Activated T-cell treated with anti-CD3 and anti-CD28 coated beads, Interleukin-2, amount 50 U/mL, for 4 hours (primary cell): ENCODE results near the gene OLFML2A. TPM values are rescaled to one million over a fixed set of nuclear protein-coding genes. Genes with fewer than 3 reads are reported as not detected.
A peak's percentile ranks its signal among the peaks of the same experiment; 100 is the strongest.
"Not testable (repeated sequence)": the region's sequence is repeated elsewhere in the genome, so short reads cannot be mapped to it uniquely, and the experiment has no call there.

ENCODE experiments used
- ATAC-seq, 2 donors: fragments of 200-7000 bp; cut with Tn5 transposase; one replicate each; pipeline ENCODE4 v1.10.0; 2021
- DNase-seq: peaks from one replicate; pipeline ENCODE4 v3.0.0-alpha.2; 2020
- H3K27me3 Mint-ChIP-seq: one replicate; pipeline ENCODE4 v1.8.0; 2021; ENCODE audit warnings: low read depth, mixed read lengths
- H3K36me3 Mint-ChIP-seq: one replicate; pipeline ENCODE4 v1.8.0; 2022; ENCODE audit warnings: mixed read lengths; ENCODE audit not compliant: insufficient read depth
- H3K4me1 Mint-ChIP-seq: one replicate; pipeline ENCODE4 v1.8.0; 2021; ENCODE audit warnings: low read depth, mixed read lengths
- H3K4me3 Mint-ChIP-seq: one replicate; pipeline ENCODE4 v1.8.0; 2021; ENCODE audit warnings: mild to moderate bottlenecking, moderate library complexity, mixed read lengths
- H3K9me3 Mint-ChIP-seq: one replicate; pipeline ENCODE4 v1.8.0; 2021; ENCODE audit warnings: mixed read lengths
- total RNA-seq, 3 donors: library from RNA; stranded (reverse); gene quantifications; one replicate each; pipeline ENCODE4 v1.2.1, GENCODE V29; 2021

Gene OLFML2A
- total RNA-seq, 3 donors from 2014 or later = 0.03 TPM; not detected in 2

GRCh38 chr9:124829334-124829669 lies 52.4 kb downstream of the OLFML2A start:
- H3K4me1 Mint-ChIP-seq = no peaks in the 10 kb centered on the region
- H3K9me3 Mint-ChIP-seq = peaks cover 4% of the 10 kb centered on the region
- peaks cover 5% of the 10 kb centered on the region for H3K27me3 Mint-ChIP-seq
- DNase-seq (no peak), ATAC-seq (no peak)
- no peak overlapping the region for H3K4me3 Mint-ChIP-seq
- no peaks in the 10 kb centered on the region for H3K36me3 Mint-ChIP-seq

DNA sequence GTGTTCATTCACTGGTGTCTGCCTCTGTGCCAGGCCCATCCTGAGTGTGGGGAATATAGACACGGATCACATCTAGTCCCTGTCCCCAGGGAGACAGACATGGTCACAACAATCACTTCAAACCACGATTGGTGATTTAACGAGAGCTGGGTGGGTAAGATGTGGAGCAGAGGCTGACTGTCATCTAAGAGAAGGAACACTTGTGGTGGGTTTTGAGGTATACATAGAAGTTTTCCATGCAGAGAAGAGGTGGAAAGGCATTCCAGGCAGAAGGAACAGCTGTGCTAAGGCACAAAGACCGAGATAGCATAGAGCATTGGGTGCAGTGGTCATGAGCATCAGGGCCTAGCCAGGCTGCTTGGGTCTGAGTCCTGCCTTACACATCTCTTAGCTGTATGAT lies 53.7 kb downstream of the OLFML2A start:
- Mint-ChIP-seq H3K4me1 (no peaks in the 10 kb centered on the region), H3K4me3 (no peak overlapping the region), H3K36me3 (no peaks in the 10 kb centered on the region), H3K27me3 (peaks cover 9% of the 10 kb centered on the region), H3K9me3 (peaks cover 4% of the 10 kb centered on the region)
- DNase-seq (no peak), ATAC-seq (no peak)

- no peak for ATAC-seq
- Mint-ChIP-seq H3K27me3 (peaks cover 18% of the 10 kb centered on the region), H3K4me1 (no peaks in the 10 kb centered on the region), H3K4me3 (no peak overlapping the region), H3K9me3 (no peaks in the 10 kb centered on the region), H3K36me3 (no peaks in the 10 kb centered on the region)
- no peak for DNase-seq
Measured at GRCh38 chr9:124831642-124832364, 54.9 kb downstream of the OLFML2A start.

DNA sequence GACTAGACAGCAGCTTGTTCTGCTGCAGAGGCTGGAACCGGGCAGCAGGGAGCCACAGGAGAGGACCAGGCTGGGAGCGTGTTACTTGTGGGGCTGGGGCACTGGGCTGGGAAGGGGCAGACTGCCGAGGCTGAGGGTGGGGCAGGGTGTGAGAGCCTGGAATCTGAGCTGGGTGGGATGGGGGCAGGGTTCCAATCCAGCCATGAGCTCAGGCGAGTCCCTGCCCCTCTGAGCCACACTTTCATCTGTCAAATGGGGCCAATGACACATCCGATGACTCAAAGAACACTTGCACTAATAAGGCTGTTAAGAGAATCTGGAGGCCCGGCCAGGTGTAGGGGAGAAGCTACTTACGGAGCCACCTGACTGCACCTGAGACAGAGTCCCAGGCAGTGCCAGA lies 57.7 kb downstream of the OLFML2A start:
- peak; percentile 35 to 53 for ATAC-seq
- Mint-ChIP-seq H3K9me3 (no peaks in the 10 kb centered on the region), H3K4me1 (no peaks in the 10 kb centered on the region), H3K27me3 (peaks cover 37% of the 10 kb centered on the region), H3K36me3 (no peaks in the 10 kb centered on the region), H3K4me3 (no peak overlapping the region)
- DNase-seq = no peak

DNA sequence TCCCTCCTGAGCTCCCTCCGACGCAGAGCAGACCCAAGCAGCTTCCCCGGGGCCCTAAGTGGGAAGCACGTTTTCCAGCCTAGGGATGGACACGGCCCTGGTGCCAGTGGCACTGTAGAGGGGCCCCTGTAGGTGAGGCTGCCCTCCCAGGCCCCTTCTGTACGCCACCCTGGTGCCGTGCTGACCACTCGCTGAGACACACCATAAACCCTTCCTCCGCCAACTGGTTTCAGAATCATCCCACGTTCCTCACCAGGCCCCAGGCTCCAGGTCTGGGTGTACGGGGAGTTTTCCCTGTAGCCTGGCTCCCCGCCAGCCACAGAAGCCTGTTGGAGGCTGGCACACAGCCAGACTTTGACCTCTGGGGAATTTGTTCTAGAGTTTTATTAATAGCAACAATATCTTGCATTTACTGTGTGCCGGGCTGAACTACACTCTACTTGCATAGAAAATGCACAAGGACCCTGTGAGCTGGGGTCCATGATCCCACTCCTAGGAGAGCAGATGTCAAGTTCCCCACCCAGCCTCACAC lies 58.2 kb downstream of the OLFML2A start:
- no peaks in the 10 kb centered on the region for H3K9me3 Mint-ChIP-seq
- no peaks in the 10 kb centered on the region for H3K36me3 Mint-ChIP-seq
- DNase-seq (no peak), ATAC-seq (no peak)
- H3K4me1 Mint-ChIP-seq = no peaks in the 10 kb centered on the region
- H3K4me3 Mint-ChIP-seq = no peak overlapping the region
- H3K27me3 Mint-ChIP-seq = peaks cover 37% of the 10 kb centered on the region

GRCh38 chr9:124838132-124838531 lies 61.2 kb downstream of the OLFML2A start:
- not testable (repeated sequence) for ATAC-seq, DNase-seq, H3K4me3 Mint-ChIP-seq, H3K4me1 Mint-ChIP-seq, H3K9me3 Mint-ChIP-seq, H3K36me3 Mint-ChIP-seq
- H3K27me3 Mint-ChIP-seq = peaks cover 32% of the 10 kb centered on the region

DNA sequence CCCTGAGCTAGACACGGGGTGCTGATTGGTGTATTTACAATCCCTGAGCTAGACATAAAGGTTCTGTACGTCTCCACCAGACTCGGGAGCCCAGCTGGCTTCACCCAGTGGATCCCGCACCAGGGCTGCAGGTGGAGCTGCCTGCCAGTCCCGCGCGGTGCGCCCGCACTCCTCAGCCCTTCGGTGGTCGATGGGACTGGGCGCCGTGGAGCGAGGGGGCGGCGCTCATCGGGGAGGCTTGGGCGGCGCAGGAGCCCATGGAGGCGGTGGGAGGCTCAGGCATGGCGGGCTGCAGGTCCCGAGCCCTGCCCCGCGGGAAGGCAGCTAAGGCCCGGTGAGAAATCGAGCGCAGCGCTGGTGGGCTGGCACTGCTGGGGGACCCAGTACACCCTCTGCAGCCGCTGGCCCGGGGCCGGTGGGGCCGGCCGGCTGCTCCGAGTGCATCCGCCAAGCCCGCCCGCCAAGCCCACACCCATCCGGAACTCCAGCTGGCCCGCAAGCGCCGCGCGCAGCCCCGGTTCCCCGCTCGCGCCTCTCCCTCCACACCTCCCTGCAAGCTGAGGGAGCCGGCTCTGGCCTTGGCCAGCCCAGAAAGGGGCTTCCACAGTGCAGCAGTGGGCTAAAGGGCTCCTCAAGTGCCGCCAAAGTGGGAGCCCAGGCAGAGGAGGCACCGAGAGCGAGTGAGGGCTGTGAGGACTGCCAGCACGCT lies 61.8 kb downstream of the OLFML2A start:
- ATAC-seq, H3K4me3 Mint-ChIP-seq, H3K9me3 Mint-ChIP-seq, DNase-seq, H3K36me3 Mint-ChIP-seq, H3K4me1 Mint-ChIP-seq: not testable (repeated sequence)
- H3K27me3 Mint-ChIP-seq = peaks cover 32% of the 10 kb centered on the region

DNA sequence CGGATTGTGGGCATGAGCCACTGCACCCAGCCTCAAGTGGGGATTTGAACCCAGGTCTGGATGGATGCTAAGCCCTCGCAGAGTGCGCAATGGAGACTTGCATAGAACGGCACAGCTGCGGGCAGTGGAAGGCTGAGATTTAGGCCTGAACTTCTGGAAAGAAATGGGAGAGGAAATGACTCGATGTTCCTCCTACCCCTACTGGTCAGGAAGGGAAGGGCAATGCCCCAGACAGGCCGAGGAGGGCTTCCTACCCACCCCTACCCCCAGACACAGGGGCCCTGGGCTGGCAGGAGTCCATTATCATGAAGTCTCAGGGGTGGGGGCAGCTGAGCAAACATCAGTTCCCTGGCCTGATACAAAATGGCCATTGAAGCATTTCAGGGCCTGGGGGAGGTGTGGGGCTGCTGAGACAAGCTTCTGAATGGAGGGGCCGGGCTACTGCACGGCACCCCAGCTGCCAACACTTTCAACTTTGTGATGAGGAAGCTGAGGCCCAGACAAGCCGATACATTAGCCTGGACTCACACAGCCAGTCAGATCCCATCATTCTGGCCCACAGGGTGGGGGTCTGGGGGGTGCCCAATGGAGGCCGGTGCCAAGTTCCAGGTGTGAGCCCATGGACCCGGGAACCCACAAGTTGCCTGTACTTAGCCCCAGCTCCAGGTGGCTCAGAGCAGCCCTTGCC lies 62.8 kb downstream of the OLFML2A start:
- DNase-seq (no peak), ATAC-seq (peak; percentile 46)
- no peaks in the 10 kb centered on the region for H3K36me3 Mint-ChIP-seq
- H3K4me3 Mint-ChIP-seq = no peak overlapping the region
- no peaks in the 10 kb centered on the region for H3K4me1 Mint-ChIP-seq
- no peaks in the 10 kb centered on the region for H3K9me3 Mint-ChIP-seq
- peaks cover 32% of the 10 kb centered on the region for H3K27me3 Mint-ChIP-seq

DNA sequence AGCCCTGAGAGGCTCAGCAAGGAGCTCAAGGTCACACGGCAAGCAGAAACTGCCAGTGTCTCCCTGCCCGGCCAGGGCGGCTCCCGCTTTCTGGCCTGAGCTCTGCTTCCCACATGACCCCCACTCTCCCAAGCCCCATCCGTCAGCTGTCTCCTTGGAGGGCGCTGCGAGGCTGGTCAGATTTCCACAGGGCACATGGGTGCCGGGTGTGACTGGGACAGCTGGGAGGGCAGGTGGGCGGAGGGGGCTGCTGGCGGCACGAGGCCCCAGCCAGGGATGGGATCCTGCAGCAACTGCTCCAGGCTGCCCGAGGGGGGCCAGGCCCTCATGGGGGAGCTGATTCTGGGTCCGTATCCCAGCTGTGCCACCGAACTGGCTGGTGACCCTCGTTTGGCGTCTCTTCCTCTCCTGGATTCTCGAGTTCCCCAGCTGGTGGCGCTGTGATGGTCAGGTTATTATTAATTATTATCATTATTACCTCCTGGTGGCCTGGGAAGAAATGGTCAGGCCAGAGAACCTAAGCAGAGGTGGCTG lies 63.4 kb downstream of the OLFML2A start:
- H3K4me1 Mint-ChIP-seq = no peaks in the 10 kb centered on the region
- peaks cover 30% of the 10 kb centered on the region for H3K27me3 Mint-ChIP-seq
- no peaks in the 10 kb centered on the region for H3K36me3 Mint-ChIP-seq
- DNase-seq = no peak
- H3K9me3 Mint-ChIP-seq = no peaks in the 10 kb centered on the region
- no peak for ATAC-seq
- no peak overlapping the region for H3K4me3 Mint-ChIP-seq

- no peaks in the 10 kb centered on the region for H3K9me3 Mint-ChIP-seq
- peaks cover 24% of the 10 kb centered on the region for H3K27me3 Mint-ChIP-seq
- DNase-seq (no peak), ATAC-seq (no peak)
- H3K36me3 Mint-ChIP-seq = no peaks in the 10 kb centered on the region
- H3K4me1 Mint-ChIP-seq = no peaks in the 10 kb centered on the region
- no peak overlapping the region for H3K4me3 Mint-ChIP-seq
Measured at GRCh38 chr9:124841075-124841821, 64.3 kb downstream of the OLFML2A start.

DNA sequence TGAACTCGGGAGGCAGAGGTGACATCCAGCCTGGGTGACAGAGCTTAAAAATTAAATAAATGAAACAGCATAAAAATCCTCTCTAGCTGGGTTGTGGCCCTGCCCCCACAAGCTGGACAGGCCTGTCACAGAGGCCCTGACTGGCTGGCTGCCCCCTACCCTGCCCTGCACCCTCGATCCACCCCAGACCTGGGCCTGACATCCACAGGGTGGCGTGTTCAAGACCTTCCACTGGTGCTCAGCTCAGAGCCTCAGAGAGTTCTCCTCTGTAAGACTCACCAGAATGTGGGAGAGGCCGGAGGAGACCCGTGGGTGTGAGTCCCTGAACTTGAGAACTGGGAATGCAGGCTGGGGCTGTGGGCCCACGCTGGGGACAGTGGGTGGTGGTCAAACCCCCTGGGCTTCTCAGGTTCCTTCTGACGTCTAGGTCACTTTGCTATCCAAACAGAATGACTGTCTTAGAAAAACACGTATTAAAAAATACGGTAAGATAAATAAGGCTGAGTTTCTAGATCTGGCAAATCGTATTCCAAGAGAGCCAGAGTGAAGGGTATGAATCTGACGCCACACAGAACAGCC lies 66.6 kb downstream of the OLFML2A start:
- no peak for ATAC-seq

GRCh38 chr9:124844291-124844690 lies 67.4 kb downstream of the OLFML2A start:
- Mint-ChIP-seq H3K27me3 (peaks cover 8% of the 10 kb centered on the region), H3K4me3 (no peak overlapping the region), H3K36me3 (no peaks in the 10 kb centered on the region), H3K4me1 (no peaks in the 10 kb centered on the region), H3K9me3 (no peaks in the 10 kb centered on the region)
- DNase-seq (no peak), ATAC-seq (no peak)

More for the DNA sequence above, 66.6 kb downstream of the OLFML2A start:
- H3K4me1 Mint-ChIP-seq = no peaks in the 10 kb centered on the region
- H3K36me3 Mint-ChIP-seq = no peaks in the 10 kb centered on the region
- H3K4me3 Mint-ChIP-seq = no peak overlapping the region
- peaks cover 12% of the 10 kb centered on the region for H3K27me3 Mint-ChIP-seq
- no peak for DNase-seq
- no peaks in the 10 kb centered on the region for H3K9me3 Mint-ChIP-seq

DNA sequence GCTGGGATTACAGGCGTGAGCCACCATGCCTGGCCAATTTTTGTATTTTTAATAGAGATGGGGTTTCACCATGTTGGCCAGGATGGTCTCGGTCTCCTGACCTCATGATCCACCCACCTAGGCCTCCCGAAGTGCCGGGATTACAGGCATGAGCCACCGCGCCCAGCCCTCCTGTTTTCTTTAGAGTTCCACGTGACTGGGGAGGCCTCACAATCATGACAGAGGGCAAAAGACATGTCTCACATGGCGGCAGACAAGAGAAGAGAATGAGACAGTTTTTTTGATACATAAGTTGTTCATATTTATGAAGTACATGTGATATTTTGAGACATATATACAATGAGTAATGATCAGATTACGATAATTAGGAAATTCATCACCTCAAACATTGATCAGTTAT lies 69.5 kb downstream of the OLFML2A start:
- not testable (repeated sequence) for H3K4me3 Mint-ChIP-seq, ATAC-seq, H3K36me3 Mint-ChIP-seq, H3K4me1 Mint-ChIP-seq, H3K9me3 Mint-ChIP-seq, H3K27me3 Mint-ChIP-seq, DNase-seq

- ATAC-seq (no peak), DNase-seq (no peak)
- H3K4me1 Mint-ChIP-seq = no peaks in the 10 kb centered on the region
- H3K36me3 Mint-ChIP-seq = no peaks in the 10 kb centered on the region
- H3K4me3 Mint-ChIP-seq = no peak overlapping the region
- H3K27me3 Mint-ChIP-seq = peaks cover 9% of the 10 kb centered on the region
- no peaks in the 10 kb centered on the region for H3K9me3 Mint-ChIP-seq
Measured at GRCh38 chr9:124846969-124847368, 70.0 kb downstream of the OLFML2A start.
